ENCODE data around the gene NEK6.

Gene NEK6

GRCh38 chr9:124354346-124355038, 96.7 kb downstream of the NEK6 start:
- H3K79me1 ChIP-seq (replicated peaks; ENCODE audit: low read length, poor library complexity, severe bottlenecking) = peaks cover 18% of the 10 kb centered on the region
- peak overlapping the region in 1 of 2 experiments; percentile 45 for H2BK12ac ChIP-seq (ENCODE audit: low read length in 2 of 2)
- WGBS = 96% methylated on average over 17 of the region's 17 CpGs
- H2BK5ac ChIP-seq (ENCODE audit: low read depth, low read length, poor library complexity, severe bottlenecking) = no peak overlapping the region
- H3K18ac ChIP-seq (ENCODE audit: low read depth in 1 of 2, low read length in 2 of 2) = no peak overlapping the region
- H2BK15ac ChIP-seq (ENCODE audit: low read depth, poor library complexity, severe bottlenecking) = no peak overlapping the region
- H3K23ac ChIP-seq (ENCODE audit: low read length in 2 of 2) = no peak overlapping the region
- H3K4me1 ChIP-seq (ENCODE audit: control insufficient read depth, insufficient read depth, low read depth, low read length) = peaks cover 31% of the 10 kb centered on the region
- peaks cover 74 to 81% of the 10 kb centered on the region in 2 experiments for H3K36me3 ChIP-seq (ENCODE audit: control insufficient read depth in 1 of 2, insufficient read depth in 2 of 2, low read depth in 1 of 2, low read length in 2 of 2)
- H3K14ac ChIP-seq (ENCODE audit: low read length in 2 of 2) = peak overlapping the region in 1 of 2 experiments; percentile 19
- H2AK5ac ChIP-seq (ENCODE audit: low read length, severe bottlenecking) = no peak overlapping the region
- no peaks in the 10 kb centered on the region for H3K9me3 ChIP-seq (ENCODE audit: control insufficient read depth, low read length)
- peak overlapping the region; percentile 73 for H3K9ac ChIP-seq (ENCODE audit: low read length)
- no peak overlapping the region for H4K91ac ChIP-seq (ENCODE audit: low read length)
- no peak overlapping the region for H2BK120ac ChIP-seq (ENCODE audit: low read depth, low read length)
- no peaks in the 10 kb centered on the region for H3K27me3 ChIP-seq (ENCODE audit: control insufficient read depth in 1 of 2, insufficient read depth in 1 of 2, low read length in 2 of 2)
- DNase-seq = no peak
- H3K4me2 ChIP-seq (ENCODE audit: low read length, poor library complexity, severe bottlenecking) = no peak overlapping the region
- no peak overlapping the region for H4K8ac ChIP-seq (ENCODE audit: low read length)
- H3K4ac ChIP-seq (ENCODE audit: low read depth in 1 of 2, low read length in 2 of 2) = no peak overlapping the region
- H3K4me3 ChIP-seq (ENCODE audit: insufficient read depth in 1 of 2, low read depth in 1 of 2, low read length in 2 of 2) = no peak overlapping the region
- H2AFZ ChIP-seq (ENCODE audit: low read depth, low read length) = no peak overlapping the region
- peak overlapping the region; percentile 17 for H3K27ac ChIP-seq (ENCODE audit: low read length, poor library complexity, severe bottlenecking)

- Histone ChIP-seq H3K9me3 (ENCODE audit: control insufficient read depth, low read length) (no peaks in the 10 kb centered on the region), H3K36me3 (ENCODE audit: control insufficient read depth in 1 of 2, insufficient read depth in 2 of 2, low read depth in 1 of 2, low read length in 2 of 2) (peaks cover 70 to 73% of the 10 kb centered on the region in 2 experiments), H3K9ac (ENCODE audit: low read length) (no peak overlapping the region), H3K23ac (ENCODE audit: low read length in 2 of 2) (no peak overlapping the region), H3K4me1 (ENCODE audit: control insufficient read depth, insufficient read depth, low read depth, low read length) (peaks cover 33% of the 10 kb centered on the region), H3K18ac (ENCODE audit: low read depth in 1 of 2, low read length in 2 of 2) (no peak overlapping the region), H3K4me3 (ENCODE audit: insufficient read depth in 1 of 2, low read depth in 1 of 2, low read length in 2 of 2) (no peak overlapping the region), H3K27ac (ENCODE audit: low read length, poor library complexity, severe bottlenecking) (peak overlapping the region; percentile 6), H2BK5ac (ENCODE audit: low read depth, low read length, poor library complexity, severe bottlenecking) (no peak overlapping the region), H2AFZ (ENCODE audit: low read depth, low read length) (no peak overlapping the region), H2BK120ac (ENCODE audit: low read depth, low read length) (no peak overlapping the region), H3K27me3 (ENCODE audit: control insufficient read depth in 1 of 2, insufficient read depth in 1 of 2, low read length in 2 of 2) (no peaks in the 10 kb centered on the region), H2AK5ac (ENCODE audit: low read length, severe bottlenecking) (no peak overlapping the region), H2BK15ac (ENCODE audit: low read depth, poor library complexity, severe bottlenecking) (no peak overlapping the region), H3K79me1 (replicated peaks; ENCODE audit: low read length, poor library complexity, severe bottlenecking) (peaks cover 20% of the 10 kb centered on the region), H4K8ac (ENCODE audit: low read length) (no peak overlapping the region), H3K4me2 (ENCODE audit: low read length, poor library complexity, severe bottlenecking) (no peak overlapping the region), H3K4ac (ENCODE audit: low read depth in 1 of 2, low read length in 2 of 2) (no peak overlapping the region), H3K14ac (ENCODE audit: low read length in 2 of 2) (peak overlapping the region in 1 of 2 experiments; percentile 19), H2BK12ac (ENCODE audit: low read length in 2 of 2) (peak overlapping the region; percentile 28 to 45), H4K91ac (ENCODE audit: low read length) (peak overlapping the region; percentile 18)
- DNase-seq = no peak
- 97% methylated on average over 21 of the region's 21 CpGs for WGBS
Measured at GRCh38 chr9:124355039-124355940, 97.5 kb downstream of the NEK6 start.

GRCh38 chr9:124355941-124356744, 98.4 kb downstream of the NEK6 start:
- H4K91ac ChIP-seq (ENCODE audit: low read length) = no peak overlapping the region
- peaks cover 63 to 64% of the 10 kb centered on the region in 2 experiments for H3K36me3 ChIP-seq (ENCODE audit: control insufficient read depth in 1 of 2, insufficient read depth in 2 of 2, low read depth in 1 of 2, low read length in 2 of 2)
- no peak overlapping the region for H4K8ac ChIP-seq (ENCODE audit: low read length)
- no peak for DNase-seq
- no peak overlapping the region for H3K9ac ChIP-seq (ENCODE audit: low read length)
- no peak overlapping the region for H3K4ac ChIP-seq (ENCODE audit: low read depth in 1 of 2, low read length in 2 of 2)
- H2AK5ac ChIP-seq (ENCODE audit: low read length, severe bottlenecking) = no peak overlapping the region
- H3K4me2 ChIP-seq (ENCODE audit: low read length, poor library complexity, severe bottlenecking) = no peak overlapping the region
- peaks cover 34% of the 10 kb centered on the region for H3K4me1 ChIP-seq (ENCODE audit: control insufficient read depth, insufficient read depth, low read depth, low read length)
- H2BK5ac ChIP-seq (ENCODE audit: low read depth, low read length, poor library complexity, severe bottlenecking) = no peak overlapping the region
- no peak overlapping the region for H3K23ac ChIP-seq (ENCODE audit: low read length in 2 of 2)
- H2BK12ac ChIP-seq (ENCODE audit: low read length in 2 of 2) = no peak overlapping the region
- no peaks in the 10 kb centered on the region for H3K9me3 ChIP-seq (ENCODE audit: control insufficient read depth, low read length)
- no peaks in the 10 kb centered on the region for H3K27me3 ChIP-seq (ENCODE audit: control insufficient read depth in 1 of 2, insufficient read depth in 1 of 2, low read length in 2 of 2)
- no peak overlapping the region for H3K14ac ChIP-seq (ENCODE audit: low read length in 2 of 2)
- H2BK120ac ChIP-seq (ENCODE audit: low read depth, low read length) = no peak overlapping the region
- H3K4me3 ChIP-seq (ENCODE audit: insufficient read depth in 1 of 2, low read depth in 1 of 2, low read length in 2 of 2) = no peak overlapping the region
- H2AFZ ChIP-seq (ENCODE audit: low read depth, low read length) = no peak overlapping the region
- H2BK15ac ChIP-seq (ENCODE audit: low read depth, poor library complexity, severe bottlenecking) = no peak overlapping the region
- H3K18ac ChIP-seq (ENCODE audit: low read depth in 1 of 2, low read length in 2 of 2) = no peak overlapping the region
- 94% methylated on average over 14 of the region's 15 CpGs for WGBS
- H3K27ac ChIP-seq (ENCODE audit: low read length, poor library complexity, severe bottlenecking) = no peak overlapping the region
- peaks cover 20% of the 10 kb centered on the region for H3K79me1 ChIP-seq (replicated peaks; ENCODE audit: low read length, poor library complexity, severe bottlenecking)

Data from mesenchymal stem cell (in vitro differentiated cells and primary cell).